Nephron (organoid): Measurements from ENCODE around the gene OS9.
"Not testable (repeated sequence)": the region's sequence is repeated elsewhere in the genome, so short reads cannot be mapped to it uniquely, and the experiment has no call there.

Source experiments
- H3K27ac Mint-ChIP-seq, 3 experiments: 2 replicates each; pipeline ENCODE4 v1.8.0; 2020; ENCODE audit warnings: mixed read lengths in 3 of 3, mild to moderate bottlenecking in 2 of 3, moderate library complexity in 1 of 3
- H3K27me3 Mint-ChIP-seq: 2 replicates; pipeline ENCODE4 v1.8.0; 2021; ENCODE audit warnings: low read depth, mild to moderate bottlenecking, moderate library complexity, mixed read lengths
- H3K36me3 Mint-ChIP-seq: 2 replicates; pipeline ENCODE4 v1.8.0; 2020; ENCODE audit warnings: low read depth, mixed read lengths
- H3K4me1 Mint-ChIP-seq: 2 replicates; pipeline ENCODE4 v1.8.0; 2020; ENCODE audit warnings: mixed read lengths
- H3K4me3 Mint-ChIP-seq, 3 experiments: 2 replicates each; pipeline ENCODE4 v1.8.0; 2020; ENCODE audit warnings: mild to moderate bottlenecking in 3 of 3, mixed read lengths in 3 of 3, moderate library complexity in 2 of 3
- H3K9me3 Mint-ChIP-seq: 2 replicates; pipeline ENCODE4 v1.8.0; 2020; ENCODE audit warnings: mixed read lengths
- CTCF ChIP-seq, 3 experiments: fragments of 200-600 bp; sonication (generic); IDR thresholded peaks; one replicate each; pipeline ENCODE4 v1.5.0; 2021; ENCODE audit warnings: antibody characterized with exemption in 3 of 3; ENCODE audit not compliant: unreplicated experiment in 3 of 3

OS9 gene, protein sequence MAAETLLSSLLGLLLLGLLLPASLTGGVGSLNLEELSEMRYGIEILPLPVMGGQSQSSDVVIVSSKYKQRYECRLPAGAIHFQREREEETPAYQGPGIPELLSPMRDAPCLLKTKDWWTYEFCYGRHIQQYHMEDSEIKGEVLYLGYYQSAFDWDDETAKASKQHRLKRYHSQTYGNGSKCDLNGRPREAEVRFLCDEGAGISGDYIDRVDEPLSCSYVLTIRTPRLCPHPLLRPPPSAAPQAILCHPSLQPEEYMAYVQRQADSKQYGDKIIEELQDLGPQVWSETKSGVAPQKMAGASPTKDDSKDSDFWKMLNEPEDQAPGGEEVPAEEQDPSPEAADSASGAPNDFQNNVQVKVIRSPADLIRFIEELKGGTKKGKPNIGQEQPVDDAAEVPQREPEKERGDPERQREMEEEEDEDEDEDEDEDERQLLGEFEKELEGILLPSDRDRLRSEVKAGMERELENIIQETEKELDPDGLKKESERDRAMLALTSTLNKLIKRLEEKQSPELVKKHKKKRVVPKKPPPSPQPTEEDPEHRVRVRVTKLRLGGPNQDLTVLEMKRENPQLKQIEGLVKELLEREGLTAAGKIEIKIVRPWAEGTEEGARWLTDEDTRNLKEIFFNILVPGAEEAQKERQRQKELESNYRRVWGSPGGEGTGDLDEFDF

DNA sequence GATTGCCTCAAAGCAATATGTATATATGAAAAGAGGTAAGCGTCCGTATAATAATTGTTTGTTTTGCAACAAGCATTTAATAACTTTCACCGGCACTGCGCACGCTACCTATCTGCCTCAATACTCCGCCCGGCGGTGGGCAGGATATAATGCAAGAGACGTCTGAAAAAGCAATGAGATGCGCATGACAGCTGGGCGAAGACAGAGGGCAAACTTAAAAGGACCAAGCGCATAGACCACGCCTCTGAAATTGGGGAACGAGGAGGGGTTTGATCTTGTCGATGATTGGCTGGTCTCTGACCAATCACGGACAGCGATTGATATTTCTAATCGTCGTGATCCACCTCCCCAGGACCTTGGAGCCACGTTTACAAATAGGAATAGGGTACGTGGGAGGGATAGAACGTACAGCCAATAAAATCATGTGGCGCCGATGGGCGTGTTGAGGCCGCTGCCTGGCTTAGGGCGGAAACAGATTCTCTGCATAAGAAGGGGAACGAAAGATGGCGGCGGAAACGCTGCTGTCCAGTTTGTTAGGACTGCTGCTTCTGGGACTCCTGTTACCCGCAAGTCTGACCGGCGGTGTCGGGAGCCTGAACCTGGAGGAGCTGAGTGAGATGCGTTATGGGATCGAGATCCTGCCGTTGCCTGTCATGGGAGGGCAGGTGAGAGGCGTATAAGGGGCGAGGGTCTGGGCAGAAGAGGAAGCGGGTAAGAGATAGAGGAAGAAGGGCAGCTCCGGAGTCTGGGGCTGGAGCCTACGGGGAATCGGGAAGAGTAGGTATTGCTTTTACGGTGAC is at the start of gene OS9:
TSS of gene OS9 (plus strand) at position 474 of the 800 bp plus-strand sequence. CDS start at position 504, 30 bp downstream.
- peak; percentile 69 to 73 (median 72) for TF ChIP-seq CTCF (IDR thresholded peaks at IDR 0.05; ENCODE audit: unreplicated experiment in 3 of 3)
- peaks cover 4% of the 10 kb centered on the region for H3K27me3 Mint-ChIP-seq
- H3K36me3 Mint-ChIP-seq = peaks cover 33% of the 10 kb centered on the region
- no peaks in the 10 kb centered on the region for H3K4me1 Mint-ChIP-seq
- H3K27ac Mint-ChIP-seq = no peak within 1 kb of the TSS
- no peak within 1 kb of the TSS for H3K4me3 Mint-ChIP-seq
- H3K9me3 Mint-ChIP-seq = peaks cover 11% of the 10 kb centered on the region

- not testable (repeated sequence) for H3K27ac Mint-ChIP-seq, H3K4me1 Mint-ChIP-seq, H3K36me3 Mint-ChIP-seq, H3K9me3 Mint-ChIP-seq, H3K4me3 Mint-ChIP-seq
- H3K27me3 Mint-ChIP-seq = peaks cover 13% of the 10 kb centered on the region
Observed at GRCh38 chr12:57645990-57646658, 47.8 kb upstream of the OS9 start.

DNA sequence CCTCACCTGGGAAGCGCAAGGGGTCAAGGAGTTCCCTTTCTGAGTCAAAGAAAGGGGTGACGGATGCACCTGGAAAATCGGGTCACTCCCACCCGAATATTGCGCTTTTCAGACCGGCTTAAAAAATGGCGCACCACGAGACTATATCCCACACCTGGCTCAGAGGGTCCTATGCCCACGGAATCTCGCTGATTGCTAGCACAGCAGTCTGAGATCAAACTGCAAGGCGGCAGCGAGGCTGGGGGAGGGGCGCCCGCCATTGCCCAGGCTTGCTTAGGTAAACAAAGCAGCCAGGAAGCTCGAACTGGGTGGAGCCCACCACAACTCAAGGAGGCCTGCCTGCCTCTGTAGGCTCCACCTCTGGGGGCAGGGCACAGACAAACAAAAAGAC is 47.3 kb upstream of the OS9 start:
- H3K4me3 Mint-ChIP-seq = not testable (repeated sequence)

DNA sequence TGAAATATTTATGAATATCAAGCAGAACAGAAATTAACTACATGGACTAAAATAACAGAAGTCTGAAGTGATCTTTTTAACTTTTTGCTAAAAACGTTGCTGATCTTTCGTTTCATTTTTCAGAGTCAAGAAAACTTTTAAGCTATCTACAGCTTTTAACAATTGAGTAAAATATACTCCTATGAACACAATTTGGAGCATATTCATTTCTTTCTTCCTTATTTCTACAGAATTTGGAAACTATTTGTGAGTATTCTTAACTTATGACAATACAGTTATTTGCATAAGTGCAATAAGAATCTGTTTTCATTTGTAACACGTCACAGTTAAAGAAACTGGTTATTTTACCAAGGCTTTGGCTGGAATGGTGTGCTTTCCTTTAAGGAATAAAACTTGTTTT is 39.9 kb upstream of the OS9 start:
- H3K27ac Mint-ChIP-seq = no peak overlapping the region
- H3K4me1 Mint-ChIP-seq = no peaks in the 10 kb centered on the region
- H3K27me3 Mint-ChIP-seq = peaks cover 5% of the 10 kb centered on the region
- TF ChIP-seq CTCF (IDR thresholded peaks at IDR 0.05; ENCODE audit: unreplicated experiment in 3 of 3) = no peak
- peaks cover 3% of the 10 kb centered on the region for H3K36me3 Mint-ChIP-seq
- H3K9me3 Mint-ChIP-seq = peaks cover 22% of the 10 kb centered on the region
- no peak overlapping the region for H3K4me3 Mint-ChIP-seq

More for the DNA sequence above, 47.3 kb upstream of the OS9 start:
- H3K27ac Mint-ChIP-seq, H3K27me3 Mint-ChIP-seq, H3K9me3 Mint-ChIP-seq, H3K4me1 Mint-ChIP-seq, H3K36me3 Mint-ChIP-seq: not testable (repeated sequence)

- no peak for TF ChIP-seq CTCF (IDR thresholded peaks at IDR 0.05; ENCODE audit: unreplicated experiment in 3 of 3)
- H3K9me3 Mint-ChIP-seq = peaks cover 25% of the 10 kb centered on the region
- H3K4me3 Mint-ChIP-seq = no peak overlapping the region
- H3K27ac Mint-ChIP-seq = no peak overlapping the region
- no peaks in the 10 kb centered on the region for H3K4me1 Mint-ChIP-seq
- peaks cover 3% of the 10 kb centered on the region for H3K36me3 Mint-ChIP-seq
- H3K27me3 Mint-ChIP-seq = peaks cover 5% of the 10 kb centered on the region
Observed at GRCh38 chr12:57655541-57656240, 38.2 kb upstream of the OS9 start.

- not testable (repeated sequence) for H3K4me1 Mint-ChIP-seq, H3K27me3 Mint-ChIP-seq, H3K4me3 Mint-ChIP-seq, H3K27ac Mint-ChIP-seq, H3K36me3 Mint-ChIP-seq
- H3K9me3 Mint-ChIP-seq = peaks cover 29% of the 10 kb centered on the region
Observed at GRCh38 chr12:57656408-57656807, 37.5 kb upstream of the OS9 start.
